AG08396 (cell line): Measurements from ENCODE around the gene HSD11B1L.
"Not testable (repeated sequence)": the region's sequence is repeated elsewhere in the genome, so short reads cannot be mapped to it uniquely, and the experiment has no call there.

Experiments used
- DNase-seq: peaks from one replicate; pipeline ENCODE4 v3.0.0; 2012; ENCODE audit warnings: low spot score, mixed read lengths

HSD11B1L gene

GRCh38 chr19:5687360-5688198 lies 6.8 kb downstream of the HSD11B1L start:
- DNase-seq = no peak

- DNase-seq = not testable (repeated sequence)
Observed at GRCh38 chr19:5688262-5688881, 7.5 kb downstream of the HSD11B1L start.

GRCh38 chr19:5690125-5690954 lies 9.5 kb downstream of the HSD11B1L start, which contains the start of gene RPL36:
TSS of gene RPL36 (plus strand) at chr19:5690295. CDS start at chr19:5690508, 213 bp downstream.
- peak; percentile 99 for DNase-seq

GRCh38 chr19:5690955-5691821 lies 10.4 kb downstream of the HSD11B1L start:
- peak; percentile 52 for DNase-seq

GRCh38 chr19:5691822-5692722 lies 11.2 kb downstream of the HSD11B1L start:
- no peak for DNase-seq

- DNase-seq = no peak
Observed at GRCh38 chr19:5692723-5693194, 11.9 kb downstream of the HSD11B1L start.

- no peak for DNase-seq
Observed at GRCh38 chr19:5693195-5694166, 12.7 kb downstream of the HSD11B1L start.

- DNase-seq = no peak
Observed at GRCh38 chr19:5694167-5694955, 13.5 kb downstream of the HSD11B1L start.

- DNase-seq = no peak
Observed at GRCh38 chr19:5694956-5695648, 14.3 kb downstream of the HSD11B1L start.

- DNase-seq = no peak
Observed at GRCh38 chr19:5695649-5696195, 14.9 kb downstream of the HSD11B1L start.

GRCh38 chr19:5696196-5697021 lies 15.6 kb downstream of the HSD11B1L start:
- DNase-seq = no peak

GRCh38 chr19:5697022-5697889 lies 16.4 kb downstream of the HSD11B1L start:
- no peak for DNase-seq

- no peak for DNase-seq
Observed at GRCh38 chr19:5697890-5698634, 17.2 kb downstream of the HSD11B1L start.

GRCh38 chr19:5698635-5699422 lies 18.0 kb downstream of the HSD11B1L start:
- no peak for DNase-seq
